Panc1 (cell line): ENCODE results near the gene FAAP20. TPM values are rescaled to one million over a fixed set of nuclear protein-coding genes. Genes with fewer than 3 reads are reported as not detected.

Experiments
- ATAC-seq: fragments of 200-7000 bp; cut with Tn5 transposase; 2 replicates; pipeline ENCODE4 v1.9.1; 2020; ENCODE audit warnings: mild to moderate bottlenecking, moderate library complexity
- BruUV-seq: library from RNA; stranded (reverse); fragments of 400-500 nt; replicated peaks from 2 replicates; lab custom pipeline; 2021; lab: Mats Ljungman, UMichigan
- CTCF ChIA-PET: fragments of 300-600 bp; sonication (Branson Sonifier 250); formaldehyde crosslinking; loops from one replicate; lab custom pipeline; 2022; ENCODE audit warnings: antibody characterized with exemption; lab: Charles Lee
- POLR2A ChIA-PET: fragments of 300-600 bp; sonication (Branson Sonifier 250); formaldehyde crosslinking; loops from one replicate; lab custom pipeline; 2022; ENCODE audit warnings: antibody characterized with exemption; lab: Charles Lee
- DNase-seq: peaks from one replicate; pipeline ENCODE4 v3.0.0-alpha.2; 2010; ENCODE audit warnings: low read depth, low spot score
- H3K27ac ChIP-seq: 2 replicates; pipeline ENCODE4 v1.5.1; 2011; ENCODE audit warnings: mild to moderate bottlenecking, low read length, inconsistent platforms
- H3K27me3 ChIP-seq: fragments of 200-500 bp; sonication (Bioruptor generic); 2 replicates; pipeline ENCODE4 v1.6.0; 2014; ENCODE audit warnings: low read length, inconsistent platforms; ENCODE audit not compliant: control insufficient read depth, insufficient read depth
- H3K36me3 ChIP-seq: fragments of 200-500 bp; sonication (Bioruptor generic); 2 replicates; pipeline ENCODE4 v1.5.1; 2014; ENCODE audit warnings: inconsistent platforms, mild to moderate bottlenecking, low read length, moderate library complexity; ENCODE audit not compliant: control insufficient read depth, insufficient read depth
- H3K4me1 ChIP-seq: 2 replicates; pipeline ENCODE4 v1.5.1; 2011; ENCODE audit warnings: inconsistent platforms, mild to moderate bottlenecking, low read length, moderate library complexity; ENCODE audit not compliant: control insufficient read depth, insufficient read depth
- H3K4me3 ChIP-seq, 2 experiments: 2 replicates each; pipeline ENCODE4 v1.5.1; 2011 to 2012; ENCODE audit warnings: low read depth in 2 of 2, low read length in 2 of 2, mild to moderate bottlenecking in 2 of 2, inconsistent platforms in 1 of 2, moderate library complexity in 1 of 2
- H3K9me3 ChIP-seq: fragments of 200-500 bp; sonication (Bioruptor generic); 2 replicates; pipeline ENCODE4 v1.5.1; 2014; ENCODE audit warnings: low read depth, mild to moderate bottlenecking, inconsistent platforms, low read length, moderate library complexity; ENCODE audit not compliant: control insufficient read depth, insufficient read depth
- POLR2AphosphoS5 ChIP-seq: IDR thresholded peaks from 2 replicates; pipeline ENCODE4 v1.6.1; 2012; ENCODE audit warnings: mild to moderate bottlenecking, low read depth, low read length, moderate library complexity
- SIN3A ChIP-seq: IDR thresholded peaks from 2 replicates; pipeline ENCODE4 v1.6.1; 2012; ENCODE audit warnings: low read depth, mild to moderate bottlenecking, low read length, moderate library complexity, borderline replicate concordance; ENCODE audit not compliant: insufficient read depth
- TCF7L2 ChIP-seq: IDR thresholded peaks from 2 replicates; pipeline ENCODE4 v1.6.1; 2011; ENCODE audit warnings: mild to moderate bottlenecking, low read depth, low read length, inconsistent platforms
- in situ Hi-C: cut with HindIII; loops from 2 replicates; pipeline ENCODE4 v1.10.0; 2016; ENCODE audit warnings: low sequenced_read_pairs, low pct_unique_long_range_greater_than_20kb
- intact Hi-C: fragments of 100-400 bp; cut with micrococcal nuclease; formaldehyde crosslinking; loops from one replicate; pipeline ENCODE4 v1.10.0; 2022; ENCODE audit not compliant: unreplicated experiment
- total RNA-seq: library from RNA; stranded (reverse); gene quantifications from one replicate; pipeline ENCODE4 v1.2.1, GENCODE V29; 2021; ENCODE audit not compliant: unreplicated experiment
- TF ChIP-seq, protein P1 (sequence below), 2 experiments: IDR thresholded peaks; 2 replicates each; pipeline ENCODE4 v1.6.1; 2011 to 2012; ENCODE audit warnings: low read depth in 2 of 2, control low read depth in 1 of 2, low read length in 1 of 2, mild to moderate bottlenecking in 1 of 2, moderate library complexity in 1 of 2; ENCODE audit not compliant: insufficient read depth in 1 of 2
- TF ChIP-seq, protein P2 (sequence below): fragments of 450-650 bp; IDR thresholded peaks from 2 replicates; pipeline ENCODE4 v1.5.1; 2017; ENCODE audit warnings: mild to moderate bottlenecking

FAAP20 gene
- total RNA-seq, 1 experiment from 2014 or later = 177 TPM

DNA sequence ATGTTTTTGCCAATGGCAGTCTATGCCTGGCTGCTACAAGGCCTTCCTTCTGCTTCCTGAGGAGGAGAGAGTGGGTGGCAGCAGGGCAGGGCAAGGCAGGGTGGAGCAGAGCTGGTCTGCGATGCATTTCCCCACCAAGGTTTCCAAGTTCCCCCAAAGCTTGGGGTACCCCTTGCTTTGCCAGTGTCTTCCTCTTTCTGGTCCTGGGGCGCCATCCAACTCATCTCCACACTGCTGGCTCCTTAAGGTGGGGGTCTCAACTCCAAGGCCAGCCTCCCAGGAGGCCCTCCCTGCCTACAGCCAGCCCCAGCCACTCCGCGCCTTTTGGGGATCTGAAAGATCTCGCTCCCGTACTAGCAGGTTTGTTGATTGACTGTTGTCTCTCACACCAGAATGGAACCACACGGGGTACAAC lies 29.6 kb upstream of the FAAP20 start:
- Histone ChIP-seq H3K4me1 (peaks cover 6% of the 10 kb centered on the region), H3K27ac (no peak overlapping the region), H3K9me3 (no peaks in the 10 kb centered on the region), H3K36me3 (no peaks in the 10 kb centered on the region), H3K4me3 (no peak overlapping the region), H3K27me3 (no peaks in the 10 kb centered on the region)
- no TSS peak for BruUV-seq
- no peak for DNase-seq
- TF ChIP-seq POLR2AphosphoS5 (no peak), SIN3A (no peak), TCF7L2 (no peak)
- TF ChIP-seq, protein P1, sequence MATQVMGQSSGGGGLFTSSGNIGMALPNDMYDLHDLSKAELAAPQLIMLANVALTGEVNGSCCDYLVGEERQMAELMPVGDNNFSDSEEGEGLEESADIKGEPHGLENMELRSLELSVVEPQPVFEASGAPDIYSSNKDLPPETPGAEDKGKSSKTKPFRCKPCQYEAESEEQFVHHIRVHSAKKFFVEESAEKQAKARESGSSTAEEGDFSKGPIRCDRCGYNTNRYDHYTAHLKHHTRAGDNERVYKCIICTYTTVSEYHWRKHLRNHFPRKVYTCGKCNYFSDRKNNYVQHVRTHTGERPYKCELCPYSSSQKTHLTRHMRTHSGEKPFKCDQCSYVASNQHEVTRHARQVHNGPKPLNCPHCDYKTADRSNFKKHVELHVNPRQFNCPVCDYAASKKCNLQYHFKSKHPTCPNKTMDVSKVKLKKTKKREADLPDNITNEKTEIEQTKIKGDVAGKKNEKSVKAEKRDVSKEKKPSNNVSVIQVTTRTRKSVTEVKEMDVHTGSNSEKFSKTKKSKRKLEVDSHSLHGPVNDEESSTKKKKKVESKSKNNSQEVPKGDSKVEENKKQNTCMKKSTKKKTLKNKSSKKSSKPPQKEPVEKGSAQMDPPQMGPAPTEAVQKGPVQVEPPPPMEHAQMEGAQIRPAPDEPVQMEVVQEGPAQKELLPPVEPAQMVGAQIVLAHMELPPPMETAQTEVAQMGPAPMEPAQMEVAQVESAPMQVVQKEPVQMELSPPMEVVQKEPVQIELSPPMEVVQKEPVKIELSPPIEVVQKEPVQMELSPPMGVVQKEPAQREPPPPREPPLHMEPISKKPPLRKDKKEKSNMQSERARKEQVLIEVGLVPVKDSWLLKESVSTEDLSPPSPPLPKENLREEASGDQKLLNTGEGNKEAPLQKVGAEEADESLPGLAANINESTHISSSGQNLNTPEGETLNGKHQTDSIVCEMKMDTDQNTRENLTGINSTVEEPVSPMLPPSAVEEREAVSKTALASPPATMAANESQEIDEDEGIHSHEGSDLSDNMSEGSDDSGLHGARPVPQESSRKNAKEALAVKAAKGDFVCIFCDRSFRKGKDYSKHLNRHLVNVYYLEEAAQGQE (IDR thresholded peaks at IDR 0.05; ENCODE audit: insufficient read depth in 1 of 2, low read depth in 2 of 2, low read length in 1 of 2) = no peak
- TF ChIP-seq, protein P2, sequence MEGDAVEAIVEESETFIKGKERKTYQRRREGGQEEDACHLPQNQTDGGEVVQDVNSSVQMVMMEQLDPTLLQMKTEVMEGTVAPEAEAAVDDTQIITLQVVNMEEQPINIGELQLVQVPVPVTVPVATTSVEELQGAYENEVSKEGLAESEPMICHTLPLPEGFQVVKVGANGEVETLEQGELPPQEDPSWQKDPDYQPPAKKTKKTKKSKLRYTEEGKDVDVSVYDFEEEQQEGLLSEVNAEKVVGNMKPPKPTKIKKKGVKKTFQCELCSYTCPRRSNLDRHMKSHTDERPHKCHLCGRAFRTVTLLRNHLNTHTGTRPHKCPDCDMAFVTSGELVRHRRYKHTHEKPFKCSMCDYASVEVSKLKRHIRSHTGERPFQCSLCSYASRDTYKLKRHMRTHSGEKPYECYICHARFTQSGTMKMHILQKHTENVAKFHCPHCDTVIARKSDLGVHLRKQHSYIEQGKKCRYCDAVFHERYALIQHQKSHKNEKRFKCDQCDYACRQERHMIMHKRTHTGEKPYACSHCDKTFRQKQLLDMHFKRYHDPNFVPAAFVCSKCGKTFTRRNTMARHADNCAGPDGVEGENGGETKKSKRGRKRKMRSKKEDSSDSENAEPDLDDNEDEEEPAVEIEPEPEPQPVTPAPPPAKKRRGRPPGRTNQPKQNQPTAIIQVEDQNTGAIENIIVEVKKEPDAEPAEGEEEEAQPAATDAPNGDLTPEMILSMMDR = no peak
- CTCF ChIA-PET = interaction anchor here (1.1 kb wide), 1 partner anchor 158 kb away, joined by 3 read pairs; no protein-coding TSS in a partner anchor
- intact Hi-C loops (no loop called here), in situ Hi-C loops (no loop called here)
- POLR2A ChIA-PET = interaction anchor here (0.6 kb wide), 1 partner anchor 1258 kb away, joined by 7 read pairs; no protein-coding TSS in a partner anchor
- no peak for ATAC-seq

DNA sequence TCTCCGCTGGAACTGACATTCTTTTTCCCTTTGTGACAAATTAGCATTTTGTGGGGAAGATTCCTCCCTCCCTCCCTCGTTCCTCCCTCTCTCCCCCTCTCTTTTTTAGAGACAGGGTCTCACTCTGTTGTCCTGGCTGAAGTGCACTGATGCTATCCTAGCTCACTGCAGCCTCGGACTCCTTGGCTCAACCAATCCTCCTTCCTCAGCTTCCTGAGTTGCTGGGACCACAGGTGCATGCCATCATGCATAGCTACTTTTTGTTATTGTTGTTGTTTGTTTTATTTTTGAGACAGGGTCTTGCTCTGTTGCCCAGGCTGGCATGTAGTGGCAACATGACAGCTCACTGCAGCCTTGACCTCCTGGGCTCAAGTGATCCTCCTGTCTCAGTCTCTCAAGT lies 26.7 kb upstream of the FAAP20 start:
- TF ChIP-seq TCF7L2 (no peak), SIN3A (no peak), POLR2AphosphoS5 (no peak)
- TF ChIP-seq, protein P2 = no peak
- TF ChIP-seq, protein P1 (IDR thresholded peaks at IDR 0.05; ENCODE audit: insufficient read depth in 1 of 2, low read depth in 2 of 2, low read length in 1 of 2) = no peak
- Histone ChIP-seq H3K27me3 (no peaks in the 10 kb centered on the region), H3K4me1 (peaks cover under 1% of the 10 kb centered on the region), H3K4me3 (no peak overlapping the region), H3K27ac (no peak overlapping the region), H3K9me3 (no peaks in the 10 kb centered on the region), H3K36me3 (no peaks in the 10 kb centered on the region)
- ChIA-PET POLR2A (interaction anchor here (0.7 kb wide), 1 partner anchor 32 kb away, joined by 22 read pairs; no protein-coding TSS in a partner anchor), CTCF (no interaction called here)
- ATAC-seq (no peak), DNase-seq (no peak)
- intact Hi-C loops (no loop called here), in situ Hi-C loops (no loop called here)
- no TSS peak for BruUV-seq
